ENCODE data around the gene ZNF324.

DNA sequence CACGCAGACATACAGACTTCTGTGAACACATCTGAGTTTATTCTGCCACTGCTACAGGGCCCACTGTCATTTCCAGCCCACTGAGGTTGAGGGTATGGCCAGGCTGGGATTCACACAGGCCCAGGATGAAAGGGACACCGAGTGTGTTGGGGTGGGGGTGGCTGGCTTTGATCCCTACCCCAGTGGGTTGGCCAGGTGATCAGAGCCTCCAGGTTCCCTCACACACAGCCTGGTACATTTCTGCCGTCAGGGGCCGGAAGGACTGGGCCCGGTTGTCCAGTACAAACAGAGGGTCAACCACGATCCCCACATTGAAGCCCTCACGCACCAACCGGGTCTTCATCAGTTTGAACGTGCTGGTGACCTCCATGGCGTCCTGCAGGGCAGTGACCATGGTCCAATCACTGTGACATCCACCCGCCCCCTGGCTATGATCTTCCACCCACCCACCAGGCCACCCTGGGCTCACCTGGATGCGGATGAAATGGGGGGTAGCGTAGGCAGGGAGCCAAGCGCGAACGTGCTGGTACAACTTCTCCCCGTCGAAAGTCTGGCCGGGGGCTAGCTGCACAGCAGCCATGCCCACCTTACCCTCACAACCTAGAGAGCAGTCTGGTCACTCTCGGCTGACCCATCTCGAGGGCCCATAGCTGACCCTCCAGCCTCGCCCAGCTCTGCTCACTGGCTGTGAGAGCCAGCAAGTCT lies 31.6 kb downstream of the ZNF324 start:
- TF ChIP-seq, protein P1, sequence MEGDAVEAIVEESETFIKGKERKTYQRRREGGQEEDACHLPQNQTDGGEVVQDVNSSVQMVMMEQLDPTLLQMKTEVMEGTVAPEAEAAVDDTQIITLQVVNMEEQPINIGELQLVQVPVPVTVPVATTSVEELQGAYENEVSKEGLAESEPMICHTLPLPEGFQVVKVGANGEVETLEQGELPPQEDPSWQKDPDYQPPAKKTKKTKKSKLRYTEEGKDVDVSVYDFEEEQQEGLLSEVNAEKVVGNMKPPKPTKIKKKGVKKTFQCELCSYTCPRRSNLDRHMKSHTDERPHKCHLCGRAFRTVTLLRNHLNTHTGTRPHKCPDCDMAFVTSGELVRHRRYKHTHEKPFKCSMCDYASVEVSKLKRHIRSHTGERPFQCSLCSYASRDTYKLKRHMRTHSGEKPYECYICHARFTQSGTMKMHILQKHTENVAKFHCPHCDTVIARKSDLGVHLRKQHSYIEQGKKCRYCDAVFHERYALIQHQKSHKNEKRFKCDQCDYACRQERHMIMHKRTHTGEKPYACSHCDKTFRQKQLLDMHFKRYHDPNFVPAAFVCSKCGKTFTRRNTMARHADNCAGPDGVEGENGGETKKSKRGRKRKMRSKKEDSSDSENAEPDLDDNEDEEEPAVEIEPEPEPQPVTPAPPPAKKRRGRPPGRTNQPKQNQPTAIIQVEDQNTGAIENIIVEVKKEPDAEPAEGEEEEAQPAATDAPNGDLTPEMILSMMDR (IDR thresholded peaks at IDR 0.05; ENCODE audit: poor library complexity): no peak
- TF ChIP-seq EZH2 (IDR thresholded peaks at IDR 0.05; ENCODE audit: borderline replicate concordance): no peak
- TF ChIP-seq EZH2phosphoT487 (IDR thresholded peaks at IDR 0.05; ENCODE audit: low read depth, severe bottlenecking, unreplicated experiment): no peak
